PC-9 (cell line): Measurements from ENCODE around the gene ZNF674.

Experiments used
- CTCF ChIP-seq: fragments of 200-600 bp; sonication (generic); conservative IDR thresholded peaks from 2 replicates; pipeline ENCODE4 v1.6.1; 2017; ENCODE audit warnings: mixed run types, antibody characterized with exemption, mild to moderate bottlenecking, moderate library complexity
- EZH2 ChIP-seq: fragments of 200-600 bp; sonication (generic); IDR thresholded peaks from 2 replicates; pipeline ENCODE4 v1.8.0; 2017; ENCODE audit warnings: antibody characterized with exemption, low read depth

- TF ChIP-seq CTCF, result no peak
- TF ChIP-seq EZH2, result no peak
Measured at GRCh38 chrX:46573331-46573891, 28.2 kb upstream of the ZNF674 start, which contains the start of gene CHST7.
